ENCODE measurements around the gene SHC1.
"Not testable (repeated sequence)": the region's sequence is repeated elsewhere in the genome, so short reads cannot be mapped to it uniquely, and the experiment has no call there.

SHC1 gene

DNA sequence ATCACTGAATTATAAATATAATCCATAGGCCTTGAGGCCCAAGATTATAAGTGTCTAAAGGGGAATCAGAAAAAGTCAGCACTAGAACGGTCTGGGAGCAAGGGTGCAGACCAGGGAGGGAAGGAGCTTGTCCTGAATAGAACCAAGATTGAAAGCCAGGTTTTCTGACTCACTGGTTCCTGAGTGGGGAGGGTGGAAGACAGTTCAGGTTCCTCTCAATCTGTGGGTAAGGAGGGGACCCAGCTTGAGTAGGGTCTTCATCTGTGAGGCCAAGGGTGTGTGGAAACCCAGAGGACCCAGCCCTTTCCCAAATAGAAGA is 23.7 kb upstream of the SHC1 start:
- DNase-seq = no peak

GRCh38 chr1:154993572-154994268 is 23.2 kb upstream of the SHC1 start, which contains the start of gene LENEP:
Gene LENEP, plus strand, starts transcription at chr1:154993586. Its CDS starts 22 bp downstream, at chr1:154993608.
- no peak for DNase-seq

- DNase-seq = no peak
Measured at GRCh38 chr1:154992721-154993571, 22.4 kb upstream of the SHC1 start.

DNA sequence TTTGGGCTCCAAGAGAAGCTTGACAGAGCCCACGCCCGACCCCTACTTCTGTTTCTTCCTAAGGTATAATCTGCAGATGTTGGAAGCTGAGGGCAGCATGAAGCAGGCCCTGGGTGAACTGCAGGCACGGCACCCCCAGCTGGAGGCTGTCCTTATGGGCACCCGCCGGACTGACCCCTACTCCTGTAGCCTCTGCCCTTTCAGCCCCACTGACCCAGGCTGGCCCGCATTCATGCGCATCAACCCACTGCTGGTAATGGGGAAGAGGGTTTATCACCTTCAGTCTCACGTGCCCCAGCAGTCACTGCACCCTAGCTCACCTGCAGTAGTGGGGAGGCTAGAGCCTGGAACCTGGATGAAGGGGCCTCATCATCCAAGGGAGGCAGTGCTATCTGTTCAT is 19.7 kb upstream of the SHC1 start:
- DNase-seq = no peak

- DNase-seq = no peak
Measured at GRCh38 chr1:154989195-154989860, 18.8 kb upstream of the SHC1 start.

DNA sequence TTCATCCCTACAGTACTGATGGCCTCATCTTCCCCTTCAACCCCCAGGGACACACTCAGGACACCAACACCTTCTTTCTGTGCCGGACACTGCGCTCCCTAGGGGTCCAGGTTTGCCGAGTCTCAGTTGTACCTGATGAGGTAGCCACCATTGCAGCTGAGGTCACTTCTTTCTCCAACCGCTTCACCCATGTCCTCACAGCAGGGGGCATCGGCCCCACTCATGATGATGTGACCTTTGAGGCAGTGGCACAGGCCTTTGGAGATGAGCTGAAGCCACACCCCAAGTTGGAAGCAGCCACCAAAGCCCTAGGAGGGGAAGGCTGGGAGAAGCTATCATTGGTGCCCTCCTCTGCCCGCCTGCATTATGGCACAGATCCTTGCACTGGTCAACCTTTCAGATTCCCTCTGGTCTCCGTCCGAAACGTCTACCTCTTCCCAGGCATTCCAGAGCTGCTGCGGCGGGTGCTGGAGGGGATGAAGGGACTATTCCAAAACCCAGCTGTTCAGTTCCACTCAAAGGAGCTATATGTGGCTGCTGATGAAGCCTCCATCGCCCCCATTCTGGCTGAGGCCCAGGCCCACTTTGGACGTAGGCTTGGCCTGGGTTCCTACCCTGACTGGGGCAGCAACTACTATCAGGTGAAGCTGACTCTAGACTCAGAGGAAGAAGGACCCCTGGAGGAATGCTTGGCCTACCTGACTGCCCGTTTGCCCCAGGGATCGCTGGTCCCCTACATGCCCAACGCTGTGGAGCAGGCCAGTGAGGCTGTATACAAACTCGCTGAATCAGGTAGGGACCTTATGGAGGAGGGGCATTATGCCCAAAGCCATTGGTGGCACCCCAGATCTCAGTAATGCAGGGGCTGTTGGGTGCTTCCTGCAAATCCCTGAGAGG is 17.8 kb upstream of the SHC1 start:
- no peak for DNase-seq

GRCh38 chr1:154987326-154987725 is 16.8 kb upstream of the SHC1 start:
- DNase-seq = no peak

DNA sequence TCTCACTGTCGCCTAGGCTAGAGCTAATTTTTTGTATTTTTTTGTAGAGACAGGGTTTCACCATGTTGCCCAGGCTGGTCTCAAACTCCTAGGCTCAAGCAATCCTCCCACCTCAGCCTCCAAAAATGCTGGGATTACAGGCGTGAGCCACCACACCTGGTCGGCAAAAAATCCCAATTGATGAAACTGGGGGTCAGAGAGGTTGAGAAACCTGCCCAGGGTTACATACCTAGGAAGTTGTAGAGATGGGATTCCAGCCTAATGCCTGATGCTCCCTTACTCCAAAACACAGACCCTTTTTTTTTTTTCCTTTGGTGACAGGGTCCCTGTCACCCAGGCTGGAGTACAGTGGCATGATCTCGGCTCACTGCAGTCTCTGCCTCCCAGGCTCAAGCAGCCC is 16.2 kb upstream of the SHC1 start:
- not testable (repeated sequence) for DNase-seq

DNA sequence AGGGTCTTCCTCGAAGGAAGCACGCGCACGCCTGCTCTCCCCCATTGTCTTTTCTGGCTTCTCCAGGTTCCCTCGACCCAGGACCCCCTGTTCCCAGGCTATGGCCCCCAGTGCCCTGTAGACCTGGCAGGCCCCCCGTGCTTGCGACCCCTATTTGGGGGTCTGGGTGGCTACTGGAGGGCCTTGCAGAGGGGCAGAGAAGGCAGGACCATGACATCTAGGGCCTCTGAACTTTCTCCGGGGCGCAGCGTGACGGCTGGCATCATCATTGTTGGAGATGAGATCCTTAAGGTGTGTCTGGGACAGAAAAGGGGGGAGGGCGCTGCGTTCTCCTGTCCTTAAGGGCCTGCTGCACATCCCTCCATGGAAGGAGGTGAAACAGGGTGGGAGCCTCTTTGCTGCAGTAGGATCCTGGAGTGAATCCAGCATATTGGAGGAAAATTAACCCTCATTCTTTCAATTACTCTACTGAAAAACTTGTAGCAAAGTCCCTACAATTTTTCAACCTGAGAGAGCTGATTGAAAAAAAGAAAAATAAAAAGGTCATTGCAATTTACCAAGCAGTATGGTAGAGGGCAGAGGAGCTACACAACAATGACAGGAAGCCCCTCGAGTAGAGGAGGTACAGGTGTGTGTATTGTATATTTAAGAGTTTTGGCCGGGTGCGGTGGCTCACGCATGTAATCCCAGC is 13.4 kb upstream of the SHC1 start:
- DNase-seq = no peak

DNA sequence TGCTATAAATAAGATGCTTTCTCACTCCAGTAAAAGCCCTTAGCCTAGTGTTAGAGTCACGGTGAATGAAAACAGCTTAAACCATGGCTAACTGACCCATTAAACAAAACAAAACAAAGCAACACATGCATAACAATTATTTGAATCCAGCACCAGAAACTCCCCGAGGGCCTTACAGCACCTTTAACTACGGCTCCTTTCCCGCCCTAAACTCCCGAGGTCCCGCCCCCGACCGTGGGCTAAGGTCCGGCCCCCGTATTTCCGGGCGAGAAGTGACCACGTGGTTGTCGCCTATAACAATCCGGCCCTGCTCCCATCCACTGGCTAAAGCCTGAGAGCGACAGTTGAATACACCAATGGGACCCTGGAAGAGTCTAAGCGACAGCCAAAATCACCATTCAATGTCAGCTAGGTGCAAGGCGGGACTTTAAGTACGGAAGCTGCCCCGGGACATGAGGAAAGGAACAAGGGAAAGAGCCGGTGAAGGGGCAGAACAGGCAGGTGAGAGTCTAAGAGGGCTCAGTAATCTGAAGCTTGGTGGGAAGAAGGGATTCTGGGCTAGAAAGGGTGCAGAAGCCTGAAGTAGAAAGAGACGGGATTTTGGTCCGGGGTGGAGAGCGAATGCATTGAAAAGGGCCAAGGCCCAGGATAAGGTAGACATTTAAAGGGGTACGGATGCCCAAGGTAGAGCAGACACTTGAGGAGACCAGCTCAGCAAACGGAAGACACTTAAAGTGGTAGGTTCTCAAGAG is 12.5 kb upstream of the SHC1 start, which contains the start of gene FLAD1:
Gene FLAD1 (plus strand): TSS at position 448 of the 752 bp plus-strand sequence. CDS start 351 bp downstream, outside the sequence.
- peak; percentile 99 to 100 for DNase-seq

DNA sequence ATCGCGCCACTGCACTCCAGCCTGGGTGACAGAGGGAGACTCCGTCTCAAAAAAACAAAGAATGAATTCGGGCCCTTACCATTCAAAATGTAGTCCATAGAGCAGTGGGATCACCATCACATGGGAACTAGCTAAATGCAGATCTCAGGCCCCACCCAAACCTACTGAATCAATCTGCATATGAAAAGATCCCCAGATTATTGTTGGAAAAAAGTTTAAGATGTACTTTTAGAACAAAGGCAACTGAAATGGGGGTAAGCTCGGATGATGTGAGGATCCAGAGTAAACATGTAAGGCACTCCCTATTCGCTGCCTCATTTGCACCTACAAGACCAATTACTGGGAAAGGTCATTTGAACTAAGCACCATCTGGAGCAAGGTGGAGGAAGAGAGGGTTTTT is 11.8 kb upstream of the SHC1 start:
- no peak for DNase-seq

DNA sequence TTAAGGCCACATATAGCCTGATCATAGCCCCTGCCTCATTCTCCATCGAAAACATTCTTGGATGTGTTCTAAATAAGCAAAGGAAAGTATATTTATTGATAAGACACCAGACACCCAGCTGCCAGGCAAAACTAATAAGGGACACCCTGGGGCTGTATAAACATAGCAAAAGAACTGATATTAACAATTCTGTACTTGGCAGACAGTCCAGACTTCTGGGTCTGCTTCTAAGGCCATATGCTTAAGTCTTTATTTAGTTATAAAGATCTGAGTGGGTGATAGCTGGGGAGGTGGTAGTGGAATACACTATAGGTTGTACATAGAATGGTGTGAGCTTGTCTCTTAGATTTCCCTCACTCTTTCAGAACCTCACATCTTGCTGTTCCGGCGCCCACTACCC is 7.8 kb upstream of the SHC1 start:
- DNase-seq = no peak

DNA sequence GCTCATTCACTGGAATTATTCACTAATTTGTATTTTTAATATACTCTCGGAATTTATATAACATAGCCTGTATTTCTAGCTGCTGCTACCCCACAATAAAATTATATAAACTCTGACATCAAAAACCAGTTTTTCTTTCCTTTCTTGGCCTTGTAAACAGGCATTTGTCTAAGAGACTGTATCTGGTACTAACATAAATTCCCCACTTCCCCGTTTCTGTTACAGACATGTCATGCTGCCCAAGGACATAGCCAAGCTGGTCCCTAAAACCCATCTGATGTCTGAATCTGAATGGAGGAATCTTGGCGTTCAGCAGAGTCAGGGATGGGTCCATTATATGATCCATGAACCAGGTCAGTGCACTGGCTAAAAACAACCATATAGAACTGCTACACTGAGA is 7.2 kb upstream of the SHC1 start:
- DNase-seq = not testable (repeated sequence)

- DNase-seq = no peak
Measured at GRCh38 chr1:154975409-154976059, 5.0 kb upstream of the SHC1 start.

GRCh38 chr1:154974808-154975408 is 4.4 kb upstream of the SHC1 start:
- DNase-seq = peak; percentile 99

- peak; percentile 99 to 100 for DNase-seq
Measured at GRCh38 chr1:154974102-154974807, 3.7 kb upstream of the SHC1 start, which contains the start of gene CKS1B. Gene CKS1B, plus strand, starts transcription at chr1:154974681. Its CDS starts 65 bp downstream, at chr1:154974746.

DNA sequence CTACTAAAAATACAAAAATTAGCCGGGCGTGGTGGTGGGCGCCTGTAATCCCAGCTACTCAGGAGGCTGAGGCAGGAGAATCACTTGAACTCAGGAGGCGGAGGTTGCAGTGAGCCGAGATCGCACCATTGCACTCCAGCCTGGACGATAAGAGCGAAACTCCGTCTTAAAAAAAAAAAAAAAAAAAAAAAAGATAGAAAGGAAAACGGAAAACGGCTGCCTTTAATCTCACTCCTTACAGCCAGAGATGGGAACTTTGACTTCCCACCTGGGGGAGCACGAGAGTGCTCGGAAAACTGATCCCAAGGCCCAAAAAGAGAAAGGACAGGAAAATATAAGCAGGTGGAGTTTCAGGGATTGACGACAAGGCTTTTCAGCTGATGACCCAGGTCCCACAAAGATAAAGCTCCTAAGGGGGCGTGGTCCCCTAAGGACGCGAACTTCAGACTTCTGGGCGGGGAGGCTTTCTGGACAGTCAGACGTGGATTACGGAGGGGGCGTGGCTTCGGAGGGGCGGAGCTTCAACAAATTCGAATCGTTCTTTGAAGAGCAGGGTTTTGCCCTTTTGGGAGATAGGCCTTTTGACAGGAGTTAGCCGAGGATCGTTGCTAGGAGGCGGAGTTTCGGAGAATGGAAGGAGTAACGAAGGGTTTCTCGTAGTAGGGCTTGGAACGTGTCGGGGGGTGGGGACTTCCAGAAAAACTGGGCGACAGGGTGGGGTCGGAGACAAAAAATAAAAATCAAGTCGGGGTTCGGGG is 3.0 kb upstream of the SHC1 start:
- DNase-seq = peak; percentile 88 to 94

- DNase-seq = no peak
Measured at GRCh38 chr1:154972517-154973343, 2.2 kb upstream of the SHC1 start.
